Ammon's horn (tissue), 1 donor: Measurements from ENCODE around the gene GALNT3.

Source experiments
- DNase-seq: peaks from one replicate; pipeline ENCODE4 v3.0.0-alpha.2; 2016; ENCODE audit warnings: low spot score

Gene GALNT3

GRCh38 chr2:165796129-165796528, 2.1 kb upstream of the GALNT3 start:
- DNase-seq = no peak

DNA sequence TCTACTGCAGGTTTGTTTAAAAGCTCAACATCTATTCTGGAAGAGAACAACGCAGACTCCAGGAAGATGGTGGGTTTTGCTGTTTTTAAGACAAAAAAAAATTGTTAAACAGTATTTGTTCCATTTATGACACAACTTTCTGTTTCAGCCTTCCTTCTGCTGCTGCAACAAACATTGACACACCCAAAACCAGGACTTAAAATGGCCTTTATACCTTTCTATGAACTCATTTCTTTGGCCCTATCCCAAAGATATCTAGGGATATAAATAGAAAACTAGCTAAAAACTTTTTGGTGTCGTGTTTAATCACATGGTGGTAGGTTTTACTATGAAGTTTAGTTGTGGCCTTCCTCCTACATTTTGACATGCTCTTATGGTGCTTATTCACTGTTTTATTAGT, 964 bp upstream of the GALNT3 start:
- DNase-seq = no peak

DNA sequence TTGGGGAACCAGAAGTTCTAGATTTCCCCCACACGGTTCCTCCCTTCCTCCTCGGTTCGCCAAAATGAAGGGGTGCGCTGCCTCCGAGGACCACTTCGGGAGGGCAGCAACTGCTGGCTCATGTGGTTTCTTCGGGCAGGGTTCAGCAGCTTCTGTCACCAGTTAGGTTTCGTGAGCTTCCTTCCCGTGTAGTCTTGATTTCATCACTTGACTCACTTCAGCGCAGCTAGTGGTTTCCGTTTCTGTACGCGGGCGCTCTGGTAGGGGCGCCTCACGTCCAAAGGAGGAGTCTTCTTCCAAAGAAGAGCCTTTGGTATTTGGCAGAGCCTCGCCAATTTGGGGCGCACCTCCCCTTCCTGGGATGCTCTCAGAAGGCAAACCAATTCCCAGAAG, 485 bp upstream of the GALNT3 start:
- DNase-seq = peak; percentile 41

DNA sequence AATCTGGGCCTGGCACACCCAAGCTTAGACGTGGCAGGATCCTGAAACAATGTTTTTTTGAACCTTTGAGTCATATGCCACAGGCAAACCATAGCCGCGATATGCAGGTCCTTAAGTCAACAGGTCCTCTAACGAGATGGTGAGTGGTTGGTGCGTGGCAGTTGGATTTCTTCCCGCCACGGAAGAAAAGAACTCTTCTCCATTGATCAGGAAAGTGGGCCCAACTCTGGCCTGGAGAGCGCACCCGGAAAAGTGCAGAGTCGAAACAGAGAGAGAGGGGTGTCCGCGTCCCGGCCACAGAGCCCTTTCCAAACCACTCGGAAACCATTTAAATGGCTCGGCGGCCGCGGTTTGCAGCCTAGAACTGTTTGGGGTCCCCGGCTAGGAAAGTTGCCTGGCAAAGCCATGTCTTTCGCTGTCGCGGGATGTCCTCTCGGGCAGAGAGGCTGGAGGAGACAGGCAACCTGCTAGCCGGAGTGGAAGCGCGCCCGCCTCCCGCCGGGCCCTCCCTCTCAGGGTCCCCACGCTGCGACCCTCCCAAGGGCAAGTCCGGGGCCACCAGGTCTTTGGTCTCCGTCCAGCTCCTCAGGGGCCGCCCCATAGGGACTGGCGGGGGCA, 777 bp downstream of the GALNT3 start:
- peak; percentile 2 for DNase-seq

- no peak for DNase-seq
Measured at GRCh38 chr2:165792104-165792454, 2.0 kb downstream of the GALNT3 start.

GRCh38 chr2:165791421-165792103, 2.5 kb downstream of the GALNT3 start:
- DNase-seq = no peak

DNA sequence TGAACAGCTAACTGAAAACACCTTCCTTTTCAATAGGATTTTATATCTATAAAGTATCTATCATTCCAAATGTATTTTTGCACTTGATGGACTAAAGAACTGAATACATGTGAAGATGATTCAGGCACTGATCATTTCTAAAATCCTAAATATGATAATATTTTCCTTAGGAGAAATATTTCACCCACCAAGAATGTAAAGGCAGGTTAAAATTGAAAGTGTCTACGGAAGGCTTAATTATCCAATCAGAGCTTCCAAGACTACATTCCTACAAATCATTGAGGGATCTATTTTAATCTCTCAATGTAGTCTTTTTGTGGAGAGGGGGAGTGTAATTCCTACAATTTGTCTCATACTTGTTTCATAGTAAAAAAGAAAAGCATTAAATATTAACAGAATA, 3.6 kb downstream of the GALNT3 start:
- no peak for DNase-seq

GRCh38 chr2:165787334-165787733, 6.7 kb downstream of the GALNT3 start:
- DNase-seq = no peak

- no peak for DNase-seq
Measured at GRCh38 chr2:165779706-165780105, 14.3 kb downstream of the GALNT3 start.

GRCh38 chr2:165778653-165779451, 15.2 kb downstream of the GALNT3 start:
- no peak for DNase-seq

- no peak for DNase-seq
Measured at GRCh38 chr2:165778187-165778556, 15.9 kb downstream of the GALNT3 start.

DNA sequence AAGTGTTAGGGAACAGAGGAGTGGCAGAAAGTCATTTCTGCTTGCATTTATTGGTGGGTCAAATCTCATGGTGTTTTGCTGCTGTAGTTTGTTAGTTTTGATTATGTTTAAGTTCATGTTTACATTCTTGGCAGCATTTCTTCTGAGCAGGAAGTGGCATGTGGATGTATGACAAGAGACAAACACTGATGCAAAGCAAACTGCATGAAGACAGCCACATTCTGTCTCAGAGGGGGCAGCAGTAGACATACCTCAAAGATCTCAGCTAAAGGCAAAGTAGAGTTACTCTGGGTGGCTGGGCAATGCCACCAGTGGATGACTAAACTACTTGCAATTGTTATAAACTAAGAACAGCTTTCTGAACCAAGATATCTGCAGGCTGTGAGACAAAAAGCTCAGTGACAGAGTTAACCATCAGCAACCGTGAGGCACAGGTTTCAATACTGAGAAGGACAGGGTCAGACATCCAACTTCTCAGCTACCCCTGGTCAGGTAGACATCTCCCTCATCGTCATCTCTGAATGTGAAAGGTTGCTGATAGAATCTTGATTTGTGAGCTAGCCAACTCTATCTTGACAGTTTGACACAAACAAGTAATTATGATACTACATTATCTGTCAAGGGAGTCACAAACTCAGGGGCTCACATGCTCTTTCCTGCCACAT, 16.4 kb downstream of the GALNT3 start:
- DNase-seq = no peak

DNA sequence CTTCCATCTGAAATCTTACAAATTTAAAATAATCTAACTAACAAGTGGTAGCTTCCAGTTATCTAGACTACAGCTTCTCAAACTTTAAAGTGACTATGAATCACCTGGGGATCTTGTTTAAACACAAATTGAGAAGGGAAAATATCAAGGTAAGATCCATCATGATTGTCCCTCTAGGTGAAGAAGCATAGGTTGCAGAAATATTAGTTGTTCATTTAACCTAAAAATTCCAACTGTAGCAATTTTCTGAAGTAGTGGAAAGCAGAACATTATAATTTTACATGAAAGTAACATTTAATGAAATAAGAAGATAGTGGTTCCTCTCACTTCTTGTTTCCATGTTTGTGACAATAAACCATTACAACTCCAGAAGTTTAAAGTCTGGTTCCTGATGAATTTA, 17.3 kb downstream of the GALNT3 start:
- no peak for DNase-seq

- no peak for DNase-seq
Measured at GRCh38 chr2:165776013-165776412, 18.0 kb downstream of the GALNT3 start.

- no peak for DNase-seq
Measured at GRCh38 chr2:165773684-165774083, 20.4 kb downstream of the GALNT3 start.

GRCh38 chr2:165772183-165772582, 21.9 kb downstream of the GALNT3 start:
- DNase-seq = no peak

DNA sequence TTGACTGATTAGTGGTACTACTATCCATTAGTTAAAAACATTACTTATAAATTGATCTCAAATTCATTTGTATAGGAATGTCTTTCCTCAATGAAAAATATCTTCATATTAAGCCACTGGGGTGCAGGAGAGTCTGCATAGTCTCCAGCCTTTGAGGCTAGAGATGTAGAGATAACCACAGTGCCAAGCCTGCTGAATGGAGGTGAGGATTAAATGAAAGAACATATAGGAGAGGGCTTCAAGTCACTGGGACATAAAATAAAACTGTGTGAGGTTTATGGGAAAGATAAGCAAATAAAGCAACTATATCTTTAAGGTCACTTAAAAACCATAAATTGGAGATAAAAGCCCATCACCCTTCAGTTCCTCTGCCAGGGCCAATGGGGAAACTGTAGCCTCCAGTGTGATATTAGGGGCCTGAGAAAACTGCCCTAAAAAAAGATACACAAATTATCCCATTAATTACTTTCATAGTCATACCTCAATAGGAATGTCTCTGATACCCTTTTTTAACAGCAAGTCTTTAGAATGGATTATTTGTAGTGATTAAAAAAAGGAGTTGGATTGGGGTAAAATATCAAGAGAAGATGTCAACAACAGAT, 27.6 kb downstream of the GALNT3 start:
- no peak for DNase-seq

DNA sequence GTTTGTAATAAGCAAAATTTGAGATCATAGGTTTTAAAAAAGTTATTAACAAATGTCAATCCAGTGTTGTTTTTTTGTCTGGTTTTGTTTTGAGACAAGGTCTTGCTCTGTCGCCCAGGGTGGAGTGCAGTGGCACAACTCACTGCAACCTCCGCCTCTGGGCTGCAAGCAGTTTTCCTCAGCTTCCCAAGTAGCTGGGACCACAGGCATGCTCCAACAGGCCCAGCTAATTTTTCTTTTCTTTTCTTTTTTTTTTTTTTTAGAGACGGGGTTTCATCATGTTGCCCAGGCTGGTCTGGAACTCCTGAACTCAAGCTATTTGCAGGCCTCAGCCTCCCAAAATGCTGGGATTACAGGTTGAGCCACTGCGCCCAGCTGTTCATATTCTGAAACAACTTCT, 31.3 kb downstream of the GALNT3 start:
- DNase-seq = no peak

DNA sequence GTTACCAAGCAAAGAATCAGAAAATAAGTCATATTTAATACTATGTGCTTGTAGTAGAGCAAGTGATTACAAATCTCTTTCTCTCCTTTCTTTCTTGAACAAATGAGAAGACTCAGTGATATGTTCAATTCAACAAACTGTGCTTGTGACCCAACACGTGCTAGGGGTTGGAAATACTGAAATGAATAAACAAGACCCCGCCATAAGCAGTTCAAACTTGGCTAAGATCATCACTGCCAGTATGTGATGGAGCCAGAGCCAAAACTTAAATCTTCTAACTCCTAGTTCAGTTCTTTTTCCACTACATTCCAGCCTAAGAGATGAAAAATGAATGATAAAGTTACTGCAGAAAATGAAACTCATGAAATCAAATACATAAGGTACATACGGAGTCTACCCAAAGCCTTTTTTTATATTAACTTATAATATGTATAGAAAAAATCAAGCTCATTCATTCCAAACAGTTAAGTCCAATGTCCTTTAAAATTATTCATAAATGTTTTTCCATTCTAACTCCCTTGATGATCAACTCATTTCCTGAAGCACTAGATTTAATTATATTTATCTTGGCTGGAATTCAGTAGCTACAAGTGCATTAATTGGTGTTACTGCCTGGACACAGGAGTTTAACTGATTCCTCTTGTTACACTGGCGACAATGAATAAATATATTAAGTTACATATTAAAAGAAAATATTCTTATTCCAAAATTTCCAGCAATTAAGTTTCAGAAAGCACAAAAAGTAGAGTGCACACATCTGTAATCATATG, 36.0 kb downstream of the GALNT3 start:
- no peak for DNase-seq

DNA sequence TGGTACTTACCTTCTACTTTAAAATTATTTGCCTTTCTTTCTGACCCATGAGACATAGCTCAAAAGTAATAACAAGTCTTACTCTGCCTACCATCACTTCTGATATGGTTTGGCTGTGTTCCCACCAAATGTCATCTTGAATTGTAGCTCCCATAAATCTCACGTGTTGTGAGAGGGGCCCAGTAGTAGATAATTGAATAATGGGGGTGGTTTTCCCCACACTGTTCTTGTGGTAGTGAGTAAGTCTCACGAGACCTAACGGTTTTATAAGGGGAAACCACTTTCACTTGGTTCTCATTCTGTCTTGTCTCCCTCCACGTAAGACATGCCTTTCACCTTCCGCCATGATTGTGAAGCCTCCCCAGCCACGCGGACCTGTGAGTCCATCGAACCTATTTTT, 47.5 kb downstream of the GALNT3 start:
- no peak for DNase-seq

GRCh38 chr2:165745916-165746315, 48.1 kb downstream of the GALNT3 start:
- peak; percentile 73 for DNase-seq

GRCh38 chr2:165743442-165743841, 50.6 kb downstream of the GALNT3 start:
- DNase-seq = no peak
